ENCODE measurements around the gene HOXD4. TPM values are rescaled to one million over a fixed set of nuclear protein-coding genes. Genes with fewer than 3 reads are reported as not detected.

Gene HOXD4
- total RNA-seq: 2.1 and 8.0 TPM in 2 replicates

DNA sequence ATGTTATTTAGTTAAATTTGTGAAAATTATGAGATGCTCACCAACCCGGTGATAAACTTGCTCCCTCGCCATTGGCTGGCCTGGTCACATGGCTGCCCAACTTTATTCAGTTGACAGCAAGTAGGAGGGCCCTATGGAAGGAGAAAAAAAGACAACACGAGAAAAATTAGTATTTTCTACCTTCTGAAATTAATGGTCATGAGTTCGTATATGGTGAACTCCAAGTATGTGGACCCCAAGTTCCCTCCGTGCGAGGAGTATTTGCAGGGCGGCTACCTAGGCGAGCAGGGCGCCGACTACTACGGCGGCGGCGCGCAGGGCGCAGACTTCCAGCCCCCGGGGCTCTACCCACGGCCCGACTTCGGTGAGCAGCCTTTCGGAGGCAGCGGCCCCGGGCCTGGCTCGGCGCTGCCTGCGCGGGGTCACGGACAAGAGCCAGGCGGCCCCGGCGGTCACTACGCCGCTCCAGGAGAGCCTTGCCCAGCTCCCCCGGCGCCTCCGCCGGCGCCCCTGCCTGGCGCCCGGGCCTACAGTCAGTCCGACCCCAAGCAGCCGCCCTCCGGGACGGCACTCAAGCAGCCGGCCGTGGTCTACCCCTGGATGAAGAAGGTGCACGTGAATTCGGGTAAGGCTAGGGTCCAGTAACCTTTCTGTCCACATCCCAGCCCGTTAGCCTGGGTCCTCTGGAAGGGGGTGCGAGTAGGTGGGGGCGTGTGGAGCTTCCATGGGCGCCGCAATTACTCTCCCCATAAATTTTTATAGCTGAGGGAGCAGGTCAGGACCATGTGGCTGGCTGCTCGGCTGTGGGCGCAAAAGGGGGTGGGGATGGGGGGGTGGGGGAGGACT, at the start of gene HOXD4:
TSS of gene HOXD4 (plus strand) at position 109 of the 846 bp plus-strand sequence. CDS start at position 193, 84 bp downstream.

DNA sequence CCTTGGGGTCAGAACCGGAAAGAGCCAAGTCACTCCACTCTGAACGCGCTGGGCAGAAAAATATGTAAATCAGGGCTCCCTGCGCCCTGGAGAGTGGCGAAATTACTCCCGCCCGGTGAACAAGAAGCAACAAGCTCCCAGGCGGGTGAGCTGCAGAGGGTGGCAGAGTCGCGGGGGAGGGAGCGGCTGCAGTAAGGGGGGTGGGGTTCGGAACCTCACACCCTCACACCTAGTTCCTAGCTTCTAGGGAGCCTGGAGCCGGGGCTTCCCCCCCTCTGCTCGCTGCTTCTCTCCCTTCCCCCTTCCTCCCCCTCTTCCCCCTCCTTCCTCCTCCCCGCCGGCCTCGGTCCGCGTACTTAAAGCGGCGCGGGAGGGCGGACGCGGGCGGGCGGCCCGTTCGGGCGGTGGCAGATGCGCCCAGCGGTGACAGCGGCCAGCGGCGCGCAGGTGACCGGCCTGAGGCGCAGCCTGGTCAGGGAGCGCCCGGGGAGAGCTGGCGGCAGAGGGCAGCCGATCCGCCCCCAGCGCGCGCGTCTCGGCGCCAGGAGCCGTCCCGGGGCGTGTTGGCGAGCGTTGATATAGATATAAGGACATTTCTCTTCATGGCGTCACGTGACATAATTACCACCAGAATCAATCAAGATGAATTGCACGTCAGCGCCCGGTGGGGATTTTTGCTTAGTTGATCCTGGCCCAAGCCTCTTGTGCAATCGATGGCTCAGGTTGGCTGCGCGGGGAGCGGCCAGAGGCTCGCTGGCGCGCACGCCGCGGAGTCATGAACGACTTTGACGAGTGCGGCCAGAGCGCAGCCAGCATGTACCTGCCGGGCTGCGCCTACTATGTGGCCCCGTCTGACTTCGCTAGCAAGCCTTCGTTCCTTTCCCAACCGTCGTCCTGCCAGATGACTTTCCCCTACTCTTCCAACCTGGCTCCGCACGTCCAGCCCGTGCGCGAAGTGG, 44.5 kb upstream of the HOXD4 start, which contains the start of gene HOXD11:
TSS of gene HOXD11 (plus strand) at position 700 of the 959 bp plus-strand sequence. CDS start at position 776, 76 bp downstream.

DNA sequence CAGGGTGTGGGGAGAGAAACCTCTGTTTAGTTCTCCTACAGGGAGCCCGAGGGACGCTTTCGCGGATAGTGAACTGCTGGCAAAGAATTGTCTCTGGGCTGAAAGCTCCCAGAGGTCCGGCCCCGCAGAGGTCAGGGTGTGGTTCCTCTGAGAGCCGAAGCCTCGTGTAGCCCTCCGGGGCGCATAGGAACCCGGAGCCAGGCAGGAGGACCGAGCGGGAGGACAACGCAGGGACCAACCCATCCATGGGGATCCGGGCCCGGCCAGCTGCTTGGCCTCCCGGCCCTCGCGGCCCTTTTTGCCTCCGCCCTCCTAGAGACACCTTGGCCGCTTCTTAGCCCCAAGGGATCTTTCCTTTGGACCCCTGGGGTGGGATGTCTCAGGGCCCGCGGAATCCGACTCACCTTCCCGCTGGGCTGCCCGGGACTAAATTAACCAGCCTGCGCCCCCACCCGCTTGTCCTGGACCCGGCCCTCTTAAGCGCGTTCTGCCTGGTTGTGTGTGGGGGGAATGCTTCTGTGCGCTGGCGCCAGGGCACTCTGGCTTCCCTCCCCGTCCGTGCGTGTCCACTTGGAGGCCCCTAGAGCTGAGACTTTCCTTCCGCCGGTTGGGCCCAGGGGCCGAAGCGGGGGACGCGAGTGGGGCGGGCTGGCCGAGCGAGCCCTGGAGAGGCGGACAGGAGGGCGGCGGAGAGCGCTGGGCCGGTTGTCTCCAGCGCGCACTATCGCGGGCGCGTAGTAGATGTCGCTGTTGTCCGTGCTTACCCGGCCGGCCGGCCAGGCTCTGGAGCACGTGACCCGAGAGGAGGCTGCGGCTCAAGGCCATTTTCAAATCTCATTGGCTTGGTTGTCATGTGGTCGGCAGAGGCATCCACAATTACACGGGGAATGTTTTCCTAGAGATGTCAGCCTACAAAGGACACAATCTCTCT, 35.2 kb upstream of the HOXD4 start, which contains the start of gene HOXD10:
TSS of gene HOXD10 (plus strand) at position 896 of the 931 bp plus-strand sequence. CDS start 56 bp downstream, outside the sequence.

DNA sequence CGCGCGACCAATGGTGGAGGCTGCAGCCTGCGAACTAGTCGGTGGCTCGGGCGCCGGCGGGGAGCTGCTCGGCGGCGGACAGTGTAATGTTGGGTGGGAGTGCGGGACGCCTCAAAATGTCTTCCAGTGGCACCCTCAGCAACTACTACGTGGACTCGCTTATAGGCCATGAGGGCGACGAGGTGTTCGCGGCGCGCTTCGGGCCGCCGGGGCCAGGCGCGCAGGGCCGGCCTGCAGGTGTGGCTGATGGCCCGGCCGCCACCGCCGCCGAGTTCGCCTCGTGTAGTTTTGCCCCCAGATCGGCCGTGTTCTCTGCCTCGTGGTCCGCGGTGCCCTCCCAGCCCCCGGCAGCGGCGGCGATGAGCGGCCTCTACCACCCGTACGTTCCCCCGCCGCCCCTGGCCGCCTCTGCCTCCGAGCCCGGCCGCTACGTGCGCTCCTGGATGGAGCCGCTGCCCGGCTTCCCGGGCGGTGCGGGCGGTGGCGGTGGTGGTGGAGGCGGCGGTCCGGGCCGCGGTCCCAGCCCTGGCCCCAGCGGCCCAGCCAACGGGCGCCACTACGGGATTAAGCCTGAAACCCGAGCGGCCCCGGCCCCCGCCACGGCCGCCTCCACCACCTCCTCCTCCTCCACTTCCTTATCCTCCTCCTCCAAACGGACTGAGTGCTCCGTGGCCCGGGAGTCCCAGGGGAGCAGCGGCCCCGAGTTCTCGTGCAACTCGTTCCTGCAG, 28.5 kb upstream of the HOXD4 start, which contains the start of gene HOXD9:
TSS of gene HOXD9 (plus strand) at position 37 of the 728 bp plus-strand sequence. CDS start at position 87, 50 bp downstream.

DNA sequence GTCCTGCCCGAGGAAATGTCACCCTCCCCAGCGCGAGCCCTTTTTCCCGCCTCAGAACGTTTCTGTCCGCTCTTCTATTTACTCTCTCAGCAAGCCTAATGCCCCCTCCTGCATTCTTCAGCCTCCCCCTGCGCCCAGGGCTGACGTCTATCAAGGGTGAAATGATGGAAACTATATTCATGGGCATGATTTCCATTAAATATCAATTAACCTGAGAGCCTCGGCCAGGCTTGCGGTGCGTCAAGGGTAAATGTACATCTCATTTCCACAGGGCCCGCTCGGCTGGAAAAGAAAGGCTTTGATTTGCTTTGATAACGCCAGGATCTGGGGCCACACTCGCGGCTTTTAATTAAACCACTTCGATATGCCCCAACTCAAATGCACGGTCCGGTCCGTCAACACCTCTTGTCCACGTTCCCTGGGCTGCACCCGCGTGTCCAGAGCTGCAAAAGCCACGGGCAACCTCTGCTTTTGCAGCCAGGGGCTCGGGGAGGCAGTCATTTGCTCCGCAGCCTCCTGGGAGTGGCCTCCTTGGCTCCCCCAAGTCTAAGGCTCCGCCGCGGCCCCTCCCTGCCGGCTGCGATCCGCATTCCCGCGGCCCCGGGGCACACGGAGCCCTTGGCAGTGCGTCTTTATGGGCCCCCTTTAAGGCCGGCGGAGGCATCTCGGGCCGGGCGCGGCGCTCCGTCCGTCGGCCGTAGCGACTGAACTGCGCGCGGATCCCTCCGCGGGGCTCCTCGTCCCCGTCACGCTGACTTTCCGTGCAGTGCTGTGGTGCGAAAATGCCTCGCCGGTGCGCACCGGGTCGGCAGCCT, 22.2 kb upstream of the HOXD4 start, which contains the start of gene HOXD8:
TSS of gene HOXD8 (plus strand) at position 724 of the 815 bp plus-strand sequence. CDS start 662 bp downstream, outside the sequence.

DNA sequence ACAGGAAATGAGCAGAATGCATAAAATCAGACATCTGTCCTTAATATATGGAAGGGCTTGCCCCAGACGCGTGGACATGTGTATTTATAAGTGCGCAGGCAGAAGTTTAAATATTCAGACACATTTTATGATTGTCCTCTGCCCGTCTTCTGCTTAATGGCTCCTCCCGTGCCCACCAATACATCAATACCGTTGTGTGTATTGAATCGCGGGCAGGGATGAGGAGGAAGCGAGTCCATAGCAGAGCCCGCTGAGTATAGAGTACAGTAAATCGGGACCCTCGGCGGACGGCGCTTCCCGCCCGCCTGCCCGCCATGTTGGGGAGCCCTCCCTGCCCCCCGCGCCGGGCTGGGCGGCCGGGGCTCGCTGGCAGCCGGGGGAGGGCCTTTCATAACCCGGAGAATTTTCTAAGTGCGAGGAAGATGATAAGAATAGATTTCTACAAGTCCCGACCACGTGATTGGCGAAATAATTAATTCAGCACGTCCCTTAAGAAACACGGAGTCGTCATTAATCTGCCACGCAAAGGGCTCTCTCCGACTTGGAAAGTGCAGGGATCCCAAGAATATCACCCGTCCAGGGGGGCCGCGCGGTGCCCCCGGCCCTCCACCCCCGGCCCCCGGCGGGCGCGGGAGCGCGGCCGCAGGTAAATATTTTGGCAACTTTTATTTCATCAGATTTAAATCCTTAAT, 5.6 kb downstream of the HOXD4 start, which contains the start of gene HOXD3:
TSS of gene HOXD3 (plus strand) at position 501 of the 692 bp plus-strand sequence. CDS start 11,808 bp downstream, outside the sequence.

DNA sequence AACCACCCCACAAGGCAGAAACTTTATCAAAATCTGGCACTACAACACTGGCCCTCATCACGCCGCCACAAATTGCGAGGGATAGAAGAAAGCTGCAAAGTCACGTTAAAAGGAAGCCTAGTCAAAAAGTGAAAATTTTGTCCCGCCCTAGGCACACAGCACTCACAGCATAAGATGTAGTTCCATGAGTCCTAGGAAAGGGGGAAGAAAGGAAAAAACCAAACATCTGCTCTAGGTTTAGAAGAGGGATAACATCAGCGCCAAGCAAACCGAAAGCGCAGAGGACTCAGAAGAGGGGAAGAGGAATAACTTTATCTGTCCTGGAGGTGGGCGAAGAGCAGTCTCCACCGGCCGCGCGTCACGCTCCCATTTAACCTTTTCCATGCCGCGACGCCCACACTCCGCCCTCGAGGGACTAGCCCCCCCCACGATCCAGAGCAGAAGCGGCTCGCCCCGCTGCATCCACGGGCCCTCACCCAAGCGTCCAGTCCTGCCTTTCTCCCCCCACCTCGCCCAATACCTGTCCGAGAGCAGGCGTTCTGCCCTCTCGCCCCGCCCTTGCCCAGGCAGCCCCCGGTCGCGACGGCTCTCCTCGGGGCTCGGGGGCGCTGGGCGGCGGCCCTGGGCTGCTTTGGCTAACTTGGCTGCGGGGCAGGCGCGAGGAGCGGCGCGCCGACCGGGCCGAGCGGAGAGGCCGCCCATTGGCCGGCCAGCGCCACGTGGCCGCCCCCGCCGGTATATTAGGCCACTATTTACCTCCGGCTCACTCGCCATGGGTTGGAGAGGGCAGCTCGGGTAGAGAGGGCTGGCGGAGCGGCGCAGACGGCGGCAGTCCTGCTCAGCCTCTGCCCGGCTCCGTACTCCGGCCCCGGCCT, 36.8 kb downstream of the HOXD4 start, which contains the start of gene HOXD1:
TSS of gene HOXD1 (plus strand) at position 770 of the 875 bp plus-strand sequence. CDS start 134 bp downstream, outside the sequence.

Other genes with a start within 250 kb of the HOXD4 start
- 3.9 and 10.6 TPM in 2 replicates for gene LNPK, start 149.3 kb upstream of the HOXD4 start, total RNA-seq
- gene EVX2, start 67.6 kb upstream of the HOXD4 start, total RNA-seq: not detected in 2 replicates
- gene HOXD13, start 58.8 kb upstream of the HOXD4 start, total RNA-seq: not detected in 2 replicates
- gene HOXD12, start 51.8 kb upstream of the HOXD4 start, total RNA-seq: not detected in 2 replicates
- not detected in 2 replicates for gene HOXD11, start 44.3 kb upstream of the HOXD4 start, total RNA-seq
- gene HOXD10, start 34.8 kb upstream of the HOXD4 start, total RNA-seq: 0.49 and 3.3 TPM in 2 replicates
- 6.8 and 10.7 TPM in 2 replicates for gene HOXD9, start 28.8 kb upstream of the HOXD4 start, total RNA-seq
- 12.6 and 13.1 TPM in 2 replicates for gene HOXD8, start 21.8 kb upstream of the HOXD4 start, total RNA-seq
- 7.6 and 16.0 TPM in 2 replicates for gene HOXD3, start 5.8 kb downstream of the HOXD4 start, total RNA-seq
- gene HOXD1, start 37.1 kb downstream of the HOXD4 start, total RNA-seq: 8.1 and 8.9 TPM in 2 replicates
- gene MTX2, start 117.9 kb downstream of the HOXD4 start, total RNA-seq: 14.6 and 25.1 TPM in 2 replicates

Measured in bladder microvascular endothelial cell (primary cell).